ENCODE data around the gene FAM114A1. TPM values are rescaled to one million over a fixed set of nuclear protein-coding genes. Genes with fewer than 3 reads are reported as not detected.
A peak's percentile ranks its signal among the peaks of the same experiment; 100 is the strongest.

FAM114A1 gene
- total RNA-seq, 2 experiments from 2014 or later, result 0.16 to 0.20 TPM

DNA sequence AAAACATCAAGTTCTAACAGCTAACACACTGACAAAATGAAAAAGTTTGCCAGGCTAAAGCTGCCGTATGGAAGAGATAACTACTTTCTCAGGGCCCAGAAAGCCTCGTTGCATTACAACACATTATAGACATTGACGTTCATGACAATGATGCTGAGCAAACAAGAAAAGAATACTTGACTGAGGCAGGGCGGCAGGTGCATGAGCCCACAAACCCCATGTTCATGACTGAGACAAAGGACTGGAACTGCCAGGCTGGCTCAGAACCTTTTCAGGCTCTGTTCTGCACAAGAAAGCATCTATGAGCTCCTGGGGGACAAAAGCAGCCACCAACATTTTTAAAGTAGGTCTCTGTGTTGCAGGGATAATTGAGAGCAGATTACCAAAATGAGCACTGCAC, 24.6 kb upstream of the FAM114A1 start:
- Mint-ChIP-seq H3K9me3 (no peaks in the 10 kb centered on the region), H3K27ac (no peak overlapping the region), H3K4me1 (ENCODE audit: low read depth) (peaks cover 7% of the 10 kb centered on the region), H3K4me3 (no peak overlapping the region), H3K27me3 (no peaks in the 10 kb centered on the region), H3K36me3 (ENCODE audit: low read depth) (no peaks in the 10 kb centered on the region)
- intact Hi-C loops (cut with micrococcal nuclease), result no loop called here
- DNase-seq (no peak), ATAC-seq (no peak)
- POLR2A ChIA-PET, result no interaction called here
- no peak for TF ChIP-seq CTCF (IDR thresholded peaks at IDR 0.05)
- CTCF ChIA-PET, result interaction anchor here (0.9 to 3.2 kb wide), 4 partner anchors 11 to 83 kb away, joined by 3 to 14 read pairs (median 5); no protein-coding TSS in a partner anchor

- Mint-ChIP-seq H3K4me3 (no peak overlapping the region), H3K27ac (no peak overlapping the region), H3K4me1 (ENCODE audit: low read depth) (no peaks in the 10 kb centered on the region), H3K9me3 (peaks cover 14% of the 10 kb centered on the region), H3K36me3 (ENCODE audit: low read depth) (no peaks in the 10 kb centered on the region), H3K27me3 (no peaks in the 10 kb centered on the region)
- ATAC-seq, result no peak
- CTCF ChIA-PET, result interaction anchor here (1.1 kb wide), 2 partner anchors 15 to 43 kb away, joined by 3 to 4 read pairs; no protein-coding TSS in a partner anchor
- intact Hi-C loops (cut with micrococcal nuclease), result no loop called here
- POLR2A ChIA-PET, result no interaction called here
- no peak for DNase-seq
- no peak for TF ChIP-seq CTCF (IDR thresholded peaks at IDR 0.05)
Measured at GRCh38 chr4:38846015-38846414, 21.6 kb upstream of the FAM114A1 start.

GRCh38 chr4:38855466-38855865, 12.1 kb upstream of the FAM114A1 start:
- POLR2A ChIA-PET, result interaction anchor here (1.0 kb wide), 1 partner anchor 17 kb away, joined by 5 read pairs; no protein-coding TSS in a partner anchor
- peaks cover under 1% of the 10 kb centered on the region for H3K9me3 Mint-ChIP-seq
- TF ChIP-seq CTCF (IDR thresholded peaks at IDR 0.05), result no peak
- H3K4me3 Mint-ChIP-seq, result peak overlapping the region; percentile 79
- H3K36me3 Mint-ChIP-seq (ENCODE audit: low read depth), result no peaks in the 10 kb centered on the region
- peak overlapping the region; percentile 80 for H3K27ac Mint-ChIP-seq
- intact Hi-C loops (cut with micrococcal nuclease), result no loop called here
- H3K27me3 Mint-ChIP-seq, result no peaks in the 10 kb centered on the region
- H3K4me1 Mint-ChIP-seq (ENCODE audit: low read depth), result peaks cover 28% of the 10 kb centered on the region
- ATAC-seq (no peak), DNase-seq (no peak)
- CTCF ChIA-PET, result interaction anchor here (0.7 to 4.5 kb wide), 15 partner anchors 12 to 536 kb away, joined by 3 to 70 read pairs (median 3); partner anchors contain the start of genes FAM114A1, TLR1 and TLR10

GRCh38 chr4:38856046-38856445, 11.6 kb upstream of the FAM114A1 start:
- POLR2A ChIA-PET, result interaction anchor here (1.0 kb wide), 1 partner anchor 17 kb away, joined by 5 read pairs; no protein-coding TSS in a partner anchor
- peak overlapping the region; percentile 80 for H3K27ac Mint-ChIP-seq

More at GRCh38 chr4:38856046-38856445, 11.6 kb upstream of the FAM114A1 start:
- H3K27me3 Mint-ChIP-seq, result no peaks in the 10 kb centered on the region
- CTCF ChIA-PET, result interaction anchor here (0.7 to 4.5 kb wide), 15 partner anchors 11 to 536 kb away, joined by 3 to 70 read pairs (median 3); partner anchors contain the start of genes FAM114A1, TLR1 and TLR10
- H3K36me3 Mint-ChIP-seq (ENCODE audit: low read depth), result no peaks in the 10 kb centered on the region
- no peak for TF ChIP-seq CTCF (IDR thresholded peaks at IDR 0.05)
- intact Hi-C loops (cut with micrococcal nuclease), result loop anchor here (2.0 kb wide), 1 partner anchor 97 kb away; no protein-coding TSS in a partner anchor
- ATAC-seq (peak; percentile 22), DNase-seq (peak; percentile 24)
- H3K4me1 Mint-ChIP-seq (ENCODE audit: low read depth), result peaks cover 28% of the 10 kb centered on the region
- no peaks in the 10 kb centered on the region for H3K9me3 Mint-ChIP-seq
- H3K4me3 Mint-ChIP-seq, result peak overlapping the region; percentile 79
